Esophagus mucosa (tissue), 1 donor: ENCODE data around the gene HS6ST3. TPM values are rescaled to one million over a fixed set of nuclear protein-coding genes. Genes with fewer than 3 reads are reported as not detected.

Source experiments
- ATAC-seq: fragments of 200-7000 bp; cut with Tn5 transposase; one replicate; pipeline ENCODE4 v1.9.1; 2020
- total RNA-seq: library from RNA; stranded (reverse); gene quantifications from one replicate; pipeline ENCODE4 v1.2.4, GENCODE V29; 2023
- donor health status: DM: yes; HTN: yes; CAD: no.

HS6ST3 gene
- total RNA-seq, 1 donor from 2014 or later: not detected

DNA sequence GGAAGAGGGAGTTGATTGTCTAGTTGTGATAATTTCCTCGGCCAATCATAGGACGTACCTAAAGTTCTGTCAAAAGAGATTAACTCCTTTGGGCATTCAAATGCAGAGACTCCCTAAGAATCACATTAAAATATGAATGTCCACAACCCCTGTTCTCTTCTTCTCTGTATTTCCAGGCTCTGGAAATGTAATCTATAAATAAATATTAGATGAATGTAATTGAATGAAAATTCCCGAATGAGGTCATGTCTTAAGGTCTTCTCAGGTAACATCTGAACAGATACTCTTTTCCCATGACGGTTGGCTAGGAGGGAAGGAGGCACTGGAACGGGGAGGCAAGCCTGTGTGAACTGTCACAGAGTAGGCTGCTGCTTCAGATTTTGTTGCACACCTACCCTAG is 759.2 kb downstream of the HS6ST3 start:
- ATAC-seq: no peak

DNA sequence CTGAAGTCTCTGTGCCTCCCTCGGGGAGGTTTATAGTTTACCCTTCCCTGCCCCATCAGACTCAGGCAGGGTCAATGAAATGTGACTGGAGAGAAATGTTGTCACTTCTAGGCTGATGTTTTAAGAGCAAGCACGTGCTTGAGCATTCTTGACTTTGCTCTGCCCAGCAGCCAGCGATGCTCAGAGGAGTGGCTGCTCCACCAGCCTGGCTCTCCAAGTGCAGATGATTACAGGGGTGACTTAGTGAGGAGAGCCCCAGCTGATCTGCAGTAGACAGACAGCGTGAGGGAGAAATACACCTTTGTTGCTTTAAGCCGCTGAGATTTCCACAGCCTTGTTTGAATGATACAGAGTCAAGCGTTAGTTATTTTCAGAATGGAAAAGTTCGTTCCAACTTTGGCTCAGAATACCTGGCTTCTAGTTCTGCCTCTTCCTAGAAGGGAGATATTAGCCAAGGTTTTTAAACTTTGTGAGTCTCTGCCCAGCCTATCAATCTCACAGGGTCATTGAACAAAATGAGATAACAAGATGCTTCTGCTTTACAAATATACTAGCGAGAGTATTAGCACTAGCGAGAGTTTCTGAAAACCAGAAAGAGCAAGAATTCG is 760.7 kb downstream of the HS6ST3 start:
- ATAC-seq: no peak

DNA sequence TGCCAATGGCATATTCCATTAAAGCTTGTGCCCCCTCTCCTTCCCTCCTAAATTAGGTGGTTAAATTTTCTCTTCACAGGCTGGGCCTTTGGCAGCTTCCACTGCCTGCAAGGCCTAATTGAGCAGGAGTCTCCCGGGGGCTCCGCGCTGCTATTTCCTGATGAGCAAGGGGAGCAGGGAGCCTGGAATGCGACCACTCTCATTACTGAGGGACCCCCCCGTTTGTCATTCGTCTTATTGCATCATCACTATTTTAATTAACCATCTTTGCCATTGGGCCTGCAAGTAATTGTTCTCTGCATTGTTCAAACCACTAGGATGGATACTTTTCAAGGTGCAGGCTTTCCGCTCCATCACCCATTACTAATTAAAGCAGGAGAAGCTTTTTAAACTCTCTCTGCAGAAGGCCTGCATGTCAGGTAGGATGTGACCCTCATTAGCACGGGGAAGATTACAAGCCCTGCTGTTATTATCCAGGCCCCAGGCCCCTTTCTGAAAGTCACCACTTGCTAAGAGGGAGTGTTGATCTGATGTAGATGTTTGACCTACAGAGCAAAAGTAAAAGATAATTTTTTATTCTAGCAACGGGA is 762.0 kb downstream of the HS6ST3 start:
- no peak for ATAC-seq

DNA sequence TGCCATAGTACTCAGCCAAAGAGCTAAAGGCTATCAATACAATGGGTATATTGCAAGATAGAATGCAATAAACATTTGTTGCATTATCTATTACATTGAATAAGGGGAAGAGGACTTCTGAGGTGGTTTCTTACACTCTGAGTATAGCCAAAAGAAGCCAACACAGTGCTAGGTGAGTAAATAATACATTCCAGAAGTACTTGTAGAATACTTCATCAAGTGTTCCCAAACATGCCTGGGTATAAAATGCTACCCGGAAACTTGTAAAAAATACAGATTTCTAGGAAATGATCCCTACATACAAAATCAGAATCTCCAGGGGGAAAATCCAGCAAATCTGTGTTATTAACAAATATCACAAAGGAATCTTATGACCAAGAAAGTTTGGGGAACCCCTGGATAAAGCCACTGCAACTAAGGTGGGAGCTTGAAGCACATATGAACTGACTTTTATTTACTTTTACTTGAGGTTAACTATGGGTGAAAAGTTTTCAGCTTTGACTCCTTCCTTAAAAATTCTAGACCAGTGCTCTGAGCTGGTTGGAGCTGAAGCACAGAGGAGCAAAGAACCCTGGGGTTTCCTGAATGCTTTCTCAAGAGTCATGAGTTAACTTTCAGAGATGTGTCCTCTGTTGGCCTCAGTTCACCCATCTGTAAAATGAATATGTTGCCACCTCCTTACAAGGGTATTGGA is 768.4 kb downstream of the HS6ST3 start:
- ATAC-seq: no peak

DNA sequence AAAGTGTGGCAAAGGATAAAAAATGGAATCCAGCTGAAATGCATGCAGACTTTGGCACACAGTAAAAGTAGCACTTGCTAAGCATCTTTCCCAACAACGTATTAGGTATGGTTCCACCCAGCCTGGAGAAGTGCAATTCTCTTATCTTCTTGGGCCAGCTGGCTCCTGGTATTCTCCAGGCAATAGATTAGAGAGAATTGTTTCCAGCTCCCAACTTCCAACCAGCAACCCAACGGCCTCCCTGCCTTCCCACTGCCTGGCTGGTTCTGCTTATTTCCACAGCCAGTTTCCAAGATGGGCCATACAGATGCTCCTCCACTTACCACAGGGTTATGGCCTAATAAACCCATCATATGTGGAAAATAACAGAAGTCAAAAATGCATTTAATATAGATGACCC is 771.0 kb downstream of the HS6ST3 start:
- no peak for ATAC-seq

DNA sequence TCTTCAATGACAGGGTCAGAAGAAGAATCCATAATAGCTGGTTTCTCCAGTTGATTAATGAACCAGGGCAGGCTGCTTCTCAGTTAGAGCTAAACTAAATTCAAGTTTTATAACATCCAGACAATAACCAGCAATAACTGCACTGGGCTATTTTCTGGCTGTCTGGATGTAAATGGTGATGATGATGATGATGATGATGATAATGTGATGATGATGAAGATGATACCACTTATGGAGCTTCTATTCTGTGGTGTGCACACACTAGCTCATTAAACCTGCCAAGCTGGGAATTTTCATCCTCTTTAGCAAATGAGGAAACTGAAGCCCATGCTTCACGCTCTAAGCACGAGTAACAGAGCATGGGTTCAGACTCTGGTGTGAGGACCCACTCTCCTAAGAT is 772.2 kb downstream of the HS6ST3 start:
- ATAC-seq: no peak

DNA sequence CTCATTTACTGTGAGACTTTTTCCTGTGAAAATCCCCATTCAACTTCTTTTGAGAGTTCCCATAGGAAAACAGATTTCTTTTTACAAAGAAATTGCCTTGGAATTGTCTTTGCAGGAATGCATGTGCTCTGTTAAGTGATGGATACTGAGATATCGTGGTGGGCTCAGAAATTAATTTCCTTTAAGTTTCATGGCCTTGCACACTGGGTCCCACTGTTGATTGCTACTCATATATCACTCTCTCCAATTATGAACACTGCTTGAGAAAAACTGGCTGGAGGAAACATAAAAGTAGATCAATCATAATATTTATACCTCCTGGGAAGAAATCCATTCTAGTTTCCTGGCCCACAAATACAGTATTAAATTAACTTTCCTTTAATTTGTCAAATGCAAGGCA is 773.1 kb downstream of the HS6ST3 start:
- ATAC-seq: no peak

DNA sequence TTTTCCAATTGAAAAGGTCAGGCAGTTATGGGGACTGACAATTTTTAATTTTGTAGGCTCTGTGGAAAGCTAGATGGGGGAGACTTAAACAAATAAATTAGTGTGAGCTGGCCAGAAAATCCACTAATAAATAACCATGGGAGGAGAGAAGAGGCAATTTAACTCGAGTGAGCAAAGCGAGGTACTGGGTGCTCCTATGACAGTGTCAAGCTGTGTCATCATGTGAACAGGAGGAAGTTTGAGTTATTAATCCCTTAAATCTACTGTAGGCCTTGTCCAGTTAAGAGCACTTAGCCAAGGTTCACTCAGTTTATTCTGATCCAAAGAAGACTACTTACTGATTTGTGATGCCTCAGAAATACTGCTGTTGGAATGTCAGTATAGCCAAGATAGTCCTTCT is 781.6 kb downstream of the HS6ST3 start:
- ATAC-seq: no peak

DNA sequence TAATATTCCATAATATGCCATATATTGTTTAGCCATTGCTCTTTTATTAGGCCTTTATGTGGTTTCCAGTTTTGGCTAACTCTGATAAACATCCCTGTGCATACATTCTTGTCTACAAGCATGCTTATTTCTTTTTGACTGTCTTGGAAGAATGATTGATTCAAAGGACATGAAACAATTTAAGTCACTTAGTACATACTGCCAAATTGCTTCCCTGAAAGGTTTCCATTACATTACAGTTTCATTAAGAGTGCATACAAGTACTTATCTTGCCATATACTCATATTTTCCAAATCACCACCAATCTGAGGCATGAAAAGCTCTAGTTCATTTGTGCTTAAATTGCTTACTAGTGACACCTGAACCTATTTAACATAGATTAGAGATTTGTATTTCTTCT is 790.5 kb downstream of the HS6ST3 start:
- ATAC-seq: no peak

Other genes with a start within 250 kb of the HS6ST3 start
- gene UGGT2, start 36.7 kb upstream of the HS6ST3 start, total RNA-seq: 13.3 TPM